Activated T-cell treated with anti-CD3 and anti-CD28 coated beads, Interleukin-2, amount 50 U/mL, for 1 hour (primary cell): ENCODE measurements around the gene NMD3.

Experiments
- DNase-seq: peaks from one replicate; pipeline ENCODE4 v3.0.0-alpha.2; 2020

The NMD3 gene

DNA sequence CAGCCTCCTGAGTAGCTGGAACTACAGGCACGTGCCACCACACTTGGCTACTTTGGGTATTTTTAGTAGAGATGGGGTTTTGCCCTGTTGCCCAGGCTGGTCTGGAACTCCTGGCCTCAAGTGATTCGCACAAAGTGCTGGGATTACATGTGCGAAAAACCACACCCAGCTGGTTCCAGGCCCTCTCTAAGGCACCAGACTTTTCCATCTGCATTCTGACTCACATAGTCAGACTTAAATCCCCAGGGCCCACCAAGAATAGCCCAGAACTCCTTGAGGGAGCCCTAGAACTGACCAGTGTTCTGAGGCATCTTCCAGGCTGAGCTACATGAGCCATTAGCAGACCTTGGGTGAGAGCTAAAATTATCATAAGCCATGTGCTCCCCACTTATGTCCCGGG, 68.1 kb downstream of the NMD3 start:
- no peak for DNase-seq

DNA sequence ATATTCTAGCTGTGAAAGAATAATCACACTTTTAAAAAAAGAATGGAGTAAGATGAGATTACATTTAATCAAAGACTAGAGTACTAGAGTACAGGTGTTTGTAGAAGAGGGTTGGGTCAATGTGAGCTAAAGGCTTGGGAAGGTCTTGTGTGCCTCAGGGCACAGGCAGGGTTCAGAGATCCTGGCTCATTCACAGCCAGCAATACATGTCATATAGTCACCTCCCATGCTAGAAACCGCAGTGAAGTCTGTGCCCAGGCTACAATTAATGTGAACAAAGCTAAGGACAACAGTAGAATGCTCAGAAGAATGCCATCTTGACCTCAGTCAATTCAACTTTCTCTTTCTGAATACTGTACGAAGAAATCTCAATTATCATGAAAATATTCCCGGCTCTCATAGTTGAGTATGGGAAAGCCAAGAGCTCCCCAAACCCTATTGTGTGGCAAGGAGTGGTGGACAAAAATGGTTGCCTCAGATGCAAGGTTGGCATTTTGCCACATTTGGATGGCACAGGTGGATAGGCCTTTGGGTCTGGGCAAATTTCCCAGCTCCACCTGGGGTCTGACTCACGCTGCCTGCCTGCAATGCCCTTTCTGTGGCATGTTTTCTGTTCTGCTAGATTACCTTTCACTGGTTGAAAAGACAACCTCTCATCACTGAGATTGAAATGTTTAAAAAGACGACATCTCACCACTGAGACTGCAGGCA, 70.2 kb downstream of the NMD3 start:
- DNase-seq = no peak

DNA sequence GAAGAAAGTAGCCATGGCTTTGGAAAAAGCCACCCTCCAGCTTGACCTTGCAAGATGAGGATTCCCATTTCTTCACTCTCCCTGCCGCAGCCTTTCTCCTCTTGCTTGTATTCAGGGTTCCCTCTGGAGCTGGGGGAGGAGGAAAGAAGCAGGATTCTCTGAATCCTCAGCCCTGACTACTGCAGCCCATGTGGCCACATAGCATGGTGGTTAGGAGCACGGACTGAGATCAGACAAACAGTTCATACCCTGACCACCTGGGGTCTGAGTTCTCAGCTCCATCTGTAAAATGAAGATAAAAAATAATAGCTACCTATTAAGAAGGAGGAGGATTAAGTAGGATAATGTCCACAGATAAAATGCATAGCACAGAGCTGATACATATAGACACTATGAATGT, 72.3 kb downstream of the NMD3 start:
- no peak for DNase-seq

DNA sequence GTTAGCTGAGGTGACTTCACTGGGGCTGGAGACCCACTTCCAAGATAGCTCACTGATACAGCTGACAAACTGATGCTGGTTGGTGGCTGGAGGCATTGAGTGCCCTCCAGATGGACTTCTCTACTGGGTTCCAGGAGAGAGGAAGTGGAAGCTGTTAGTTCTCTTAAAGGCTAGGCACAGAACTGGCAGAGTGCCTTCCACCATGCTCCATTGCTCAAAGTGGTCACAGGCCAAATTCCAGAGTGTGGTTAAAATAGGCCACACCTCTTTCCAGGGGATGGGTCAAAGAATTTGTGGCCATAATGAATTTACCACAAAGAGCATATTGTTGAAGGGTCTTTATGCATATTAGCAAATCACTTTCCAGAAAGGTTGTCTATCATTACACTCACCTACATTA, 74.2 kb downstream of the NMD3 start:
- no peak for DNase-seq

DNA sequence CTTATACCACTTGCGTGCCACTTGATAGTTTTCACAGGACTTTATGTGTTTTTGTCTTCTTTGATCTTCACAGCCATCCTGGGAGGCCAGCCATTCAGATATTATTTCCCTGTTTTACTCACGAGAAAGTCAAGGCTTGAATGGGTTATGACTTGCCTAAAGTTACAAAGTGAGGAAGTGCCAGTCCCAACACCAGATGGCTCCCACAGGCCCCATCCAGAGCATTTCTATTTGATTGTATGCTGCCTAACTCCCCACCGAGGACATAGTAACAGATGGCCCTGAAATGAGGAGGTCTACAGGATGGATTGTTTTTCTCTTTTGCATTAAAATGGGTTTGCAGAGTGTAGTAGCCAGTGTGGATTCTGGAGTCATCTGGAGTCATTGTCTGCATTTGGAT, 75.7 kb downstream of the NMD3 start:
- no peak for DNase-seq
